T-helper 9 cell (primary cell): ENCODE results near the gene NISCH.
"Not testable (repeated sequence)": the region's sequence is repeated elsewhere in the genome, so short reads cannot be mapped to it uniquely, and the experiment has no call there.

Source experiments
- DNase-seq: peaks from one replicate; pipeline ENCODE4 v3.0.0-alpha.2; 2020

NISCH gene

DNA sequence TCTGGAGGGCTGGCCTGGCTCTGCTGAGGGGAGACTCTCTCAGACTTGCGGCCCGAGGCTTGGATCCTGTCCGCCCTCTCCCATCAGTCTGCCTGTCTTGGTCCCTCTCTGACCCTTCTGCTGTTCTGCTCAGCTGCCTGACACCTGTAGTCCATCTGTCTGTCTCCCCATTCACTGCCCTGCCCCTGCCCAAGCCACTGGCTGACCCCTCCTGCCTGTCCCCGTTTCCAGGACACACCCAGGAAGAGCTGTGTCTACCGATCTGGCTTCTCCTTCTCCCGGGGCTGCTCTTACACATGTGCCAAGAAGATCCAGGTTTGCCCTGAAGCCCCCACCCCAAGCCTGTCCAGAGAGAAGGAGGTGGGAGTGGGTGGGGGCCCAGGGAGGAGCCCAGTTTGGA, 59.8 kb downstream of the NISCH start:
- no peak for DNase-seq

DNA sequence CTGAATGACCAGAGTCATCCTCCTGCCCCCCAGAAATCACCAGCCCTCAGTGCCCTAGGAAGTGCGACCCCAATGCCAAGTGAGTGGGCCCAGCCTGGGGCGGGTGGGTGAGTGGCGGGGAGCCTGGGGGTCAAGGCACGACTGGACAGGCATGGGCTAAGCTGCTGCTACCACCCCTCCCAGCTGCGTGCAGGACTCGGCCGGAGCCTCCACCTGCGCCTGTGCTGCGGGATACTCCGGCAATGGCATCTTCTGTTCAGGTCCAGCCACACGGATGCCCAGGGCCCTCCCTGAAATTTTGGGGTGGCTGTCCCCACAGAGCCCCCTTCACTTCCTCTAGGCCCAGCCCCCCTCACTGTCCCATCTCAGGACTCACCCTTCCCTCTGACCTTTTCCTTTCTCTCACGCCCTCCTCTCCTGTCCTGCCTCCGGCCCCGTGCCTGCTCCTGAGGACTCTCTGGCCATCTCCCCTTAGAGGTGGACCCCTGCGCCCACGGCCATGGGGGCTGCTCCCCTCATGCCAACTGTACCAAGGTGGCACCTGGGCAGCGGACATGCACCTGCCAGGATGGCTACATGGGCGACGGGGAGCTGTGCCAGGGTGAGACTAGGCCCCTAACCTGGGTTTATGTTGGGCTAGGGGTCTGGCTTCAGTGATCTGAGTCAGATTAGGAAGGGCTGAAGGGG, 61.2 kb downstream of the NISCH start:
- DNase-seq: no peak

DNA sequence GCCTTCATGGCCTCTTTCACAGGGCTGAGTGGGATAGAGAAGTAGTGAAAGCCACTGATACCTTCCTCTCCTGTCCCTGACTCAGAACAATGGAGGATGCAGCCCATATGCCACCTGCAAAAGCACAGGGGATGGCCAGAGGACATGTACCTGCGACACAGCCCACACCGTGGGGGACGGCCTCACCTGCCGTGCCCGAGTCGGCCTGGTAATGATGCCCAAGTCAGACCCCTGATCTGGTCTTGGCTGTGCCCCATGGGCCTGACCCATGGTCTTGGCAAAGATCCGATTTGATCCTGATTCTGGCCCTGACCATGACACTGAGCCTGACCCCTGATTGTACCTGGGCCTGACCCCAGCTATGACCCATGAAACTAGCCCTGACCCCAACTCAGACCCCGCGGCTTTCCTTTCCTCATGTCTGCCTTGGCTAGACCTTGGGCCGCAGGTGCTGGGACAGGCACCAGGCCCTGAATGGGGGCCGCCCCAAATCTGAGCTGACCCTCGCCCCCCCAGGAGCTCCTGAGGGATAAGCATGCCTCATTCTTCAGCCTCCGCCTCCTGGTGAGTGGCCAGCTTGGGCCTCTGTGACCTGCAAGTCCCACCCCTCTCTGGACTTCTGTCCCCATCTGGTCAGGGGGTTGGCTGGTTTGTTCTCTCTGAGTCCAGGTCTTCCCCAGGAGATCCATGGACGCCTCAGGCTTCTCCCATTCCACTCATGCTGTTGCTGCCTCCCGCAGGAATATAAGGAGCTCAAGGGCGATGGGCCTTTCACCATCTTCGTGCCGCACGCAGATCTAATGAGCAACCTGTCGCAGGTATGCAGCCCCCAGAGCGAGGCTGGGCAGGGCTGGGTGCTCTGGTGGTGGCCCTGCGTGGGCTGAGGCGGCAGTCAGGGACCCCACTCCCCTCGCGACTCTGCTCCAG, 62.7 kb downstream of the NISCH start:
- DNase-seq: no peak

DNA sequence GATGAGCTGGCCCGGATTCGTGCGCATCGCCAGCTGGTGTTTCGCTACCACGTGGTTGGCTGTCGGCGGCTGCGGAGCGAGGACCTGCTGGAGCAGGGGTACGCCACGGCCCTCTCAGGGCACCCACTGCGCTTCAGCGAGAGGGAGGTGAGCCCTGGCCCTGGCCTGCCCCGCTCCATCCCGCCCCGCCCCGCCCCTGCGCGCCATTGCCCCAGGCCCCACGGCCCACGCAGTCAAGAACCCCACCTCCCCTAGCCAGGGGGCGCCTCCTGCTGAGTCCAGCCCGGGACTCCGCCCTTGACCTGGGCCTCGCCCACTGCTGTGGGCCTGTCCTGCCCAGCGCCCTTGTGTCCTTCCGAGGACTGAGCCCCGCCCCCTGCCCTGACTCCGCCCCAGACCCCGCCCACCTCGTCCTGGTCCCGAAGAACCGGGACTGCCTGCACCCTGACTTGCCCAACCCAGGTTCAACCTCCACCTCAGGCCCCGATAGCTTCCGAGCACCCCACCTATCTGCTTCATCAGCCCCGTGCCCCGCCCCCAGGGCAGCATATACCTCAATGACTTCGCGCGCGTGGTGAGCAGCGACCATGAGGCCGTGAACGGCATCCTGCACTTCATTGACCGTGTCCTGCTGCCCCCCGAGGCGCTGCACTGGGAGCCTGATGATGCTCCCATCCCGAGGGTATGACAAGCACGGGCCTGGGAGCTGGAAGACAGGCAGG, 63.5 kb downstream of the NISCH start:
- no peak for DNase-seq

DNA sequence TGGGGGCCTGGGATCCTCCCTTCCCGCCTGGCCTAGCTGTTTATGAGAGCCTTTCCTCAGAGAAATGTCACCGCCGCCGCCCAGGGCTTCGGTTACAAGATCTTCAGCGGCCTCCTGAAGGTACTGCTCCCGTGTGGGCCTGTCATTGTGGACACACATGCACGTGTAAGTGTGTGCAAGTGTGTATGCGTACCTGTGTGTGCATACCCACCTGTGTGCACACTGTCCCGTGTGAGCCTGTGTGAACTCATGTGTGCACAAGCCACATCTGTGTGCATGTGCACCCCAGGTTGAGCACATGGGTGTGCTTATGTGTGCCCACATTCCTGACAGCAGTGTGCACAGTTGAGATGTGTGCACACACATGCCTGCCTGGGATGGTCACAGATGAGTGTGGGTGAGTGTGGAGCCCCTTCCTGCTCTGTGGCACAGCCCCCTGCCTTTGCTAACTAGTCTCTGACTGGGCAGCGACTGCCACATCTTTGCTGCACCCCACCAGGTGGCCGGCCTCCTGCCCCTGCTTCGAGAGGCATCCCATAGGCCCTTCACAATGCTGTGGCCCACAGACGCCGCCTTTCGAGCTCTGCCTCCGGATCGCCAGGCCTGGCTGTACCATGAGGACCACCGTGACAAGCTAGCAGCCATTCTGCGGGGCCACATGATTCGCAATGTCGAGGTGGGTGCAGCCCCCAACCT, 64.2 kb downstream of the NISCH start:
- DNase-seq: no peak

DNA sequence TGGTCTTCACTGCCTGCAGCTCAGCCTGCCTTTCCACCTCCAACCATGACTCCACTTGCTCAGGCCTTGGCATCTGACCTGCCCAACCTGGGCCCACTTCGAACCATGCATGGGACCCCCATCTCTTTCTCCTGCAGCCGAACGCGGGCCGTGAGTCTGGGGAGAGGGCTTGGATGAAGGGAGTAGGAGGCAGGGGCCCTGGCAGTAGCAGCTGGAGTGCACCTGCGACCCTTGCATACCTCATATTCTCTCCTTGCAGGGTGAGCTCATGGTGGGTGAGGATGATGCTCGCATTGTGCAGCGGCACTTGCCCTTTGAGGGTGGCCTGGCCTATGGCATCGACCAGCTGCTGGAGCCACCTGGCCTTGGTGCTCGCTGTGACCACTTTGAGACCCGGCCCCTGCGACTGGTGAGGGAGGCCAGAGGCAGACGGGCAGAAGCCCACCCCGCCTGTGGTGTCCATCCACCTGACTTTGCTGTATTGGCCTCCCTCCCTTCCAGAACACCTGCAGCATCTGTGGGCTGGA, 64.8 kb downstream of the NISCH start:
- no peak for DNase-seq

DNA sequence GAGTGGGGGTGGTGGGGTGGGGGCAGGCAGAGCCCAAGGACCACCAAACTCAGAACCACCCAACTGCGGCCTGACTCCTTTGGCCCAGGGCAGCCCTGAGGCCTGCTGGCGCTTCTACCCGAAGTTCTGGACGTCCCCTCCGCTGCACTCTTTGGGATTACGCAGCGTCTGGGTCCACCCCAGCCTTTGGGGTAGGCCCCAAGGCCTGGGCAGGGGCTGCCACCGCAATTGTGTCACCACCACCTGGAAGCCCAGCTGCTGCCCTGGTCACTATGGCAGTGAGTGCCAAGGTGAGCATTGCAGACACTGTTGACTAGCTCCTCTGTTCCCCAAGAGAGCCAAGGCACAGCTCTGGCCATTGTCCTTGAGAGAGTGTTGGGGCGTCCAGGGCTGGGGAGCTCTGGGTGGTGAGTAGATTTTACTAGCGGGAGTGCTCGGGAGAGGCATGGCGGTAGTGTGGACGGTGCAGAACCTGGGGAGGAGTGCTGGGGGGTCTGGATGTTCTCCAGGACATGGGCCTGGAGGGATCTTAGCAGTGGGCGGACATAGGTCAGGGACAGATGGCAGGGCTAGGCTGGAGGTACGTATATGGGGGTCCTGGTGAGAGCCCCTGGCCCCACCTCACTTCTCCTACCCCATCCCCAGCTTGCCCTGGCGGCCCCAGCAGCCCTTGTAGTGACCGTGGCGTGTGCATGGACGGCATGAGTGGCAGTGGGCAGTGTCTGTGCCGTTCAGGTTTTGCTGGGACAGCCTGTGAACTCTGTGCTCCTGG, 65.5 kb downstream of the NISCH start:
- no peak for DNase-seq

DNA sequence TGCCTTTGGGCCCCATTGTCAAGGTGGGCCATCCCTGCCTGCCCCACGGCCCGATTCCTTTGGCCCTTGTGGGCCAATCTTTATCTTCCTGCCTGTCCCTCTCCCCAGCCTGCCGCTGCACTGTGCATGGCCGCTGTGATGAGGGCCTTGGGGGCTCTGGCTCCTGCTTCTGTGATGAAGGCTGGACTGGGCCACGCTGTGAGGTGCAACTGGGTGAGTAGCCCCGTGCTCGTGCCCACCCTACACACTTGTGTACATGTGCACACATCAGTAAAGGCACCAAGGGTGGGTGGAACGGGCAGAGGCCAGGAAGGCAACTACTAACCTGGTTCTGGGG, 66.1 kb downstream of the NISCH start:
- DNase-seq: no peak

DNA sequence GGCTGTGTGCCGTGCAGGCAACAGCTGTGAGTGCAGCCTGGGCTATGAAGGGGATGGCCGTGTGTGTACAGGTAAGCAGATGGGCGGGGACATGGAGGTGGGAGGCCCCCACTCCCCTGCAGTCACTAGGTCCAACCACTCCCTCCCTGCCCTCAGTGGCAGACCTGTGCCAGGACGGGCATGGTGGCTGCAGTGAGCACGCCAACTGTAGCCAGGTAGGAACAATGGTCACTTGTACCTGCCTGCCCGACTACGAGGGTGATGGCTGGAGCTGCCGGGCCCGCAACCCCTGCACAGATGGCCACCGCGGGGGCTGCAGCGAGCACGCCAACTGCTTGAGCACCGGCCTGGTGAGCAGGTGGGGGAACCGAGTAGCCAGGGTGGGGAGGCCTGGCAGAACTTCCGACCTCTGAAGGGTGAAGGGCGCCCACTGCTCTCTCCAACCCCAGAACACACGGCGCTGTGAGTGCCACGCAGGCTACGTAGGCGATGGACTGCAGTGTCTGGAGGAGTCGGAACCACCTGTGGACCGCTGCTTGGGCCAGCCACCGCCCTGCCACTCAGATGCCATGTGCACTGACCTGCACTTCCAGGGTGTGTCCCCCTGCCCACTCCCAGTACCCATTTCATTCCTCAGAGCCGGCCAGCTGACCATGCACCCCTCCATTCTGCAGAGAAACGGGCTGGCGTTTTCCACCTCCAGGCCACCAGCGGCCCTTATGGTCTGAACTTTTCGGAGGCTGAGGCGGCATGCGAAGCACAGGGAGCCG, 66.7 kb downstream of the NISCH start:
- no peak for DNase-seq

DNA sequence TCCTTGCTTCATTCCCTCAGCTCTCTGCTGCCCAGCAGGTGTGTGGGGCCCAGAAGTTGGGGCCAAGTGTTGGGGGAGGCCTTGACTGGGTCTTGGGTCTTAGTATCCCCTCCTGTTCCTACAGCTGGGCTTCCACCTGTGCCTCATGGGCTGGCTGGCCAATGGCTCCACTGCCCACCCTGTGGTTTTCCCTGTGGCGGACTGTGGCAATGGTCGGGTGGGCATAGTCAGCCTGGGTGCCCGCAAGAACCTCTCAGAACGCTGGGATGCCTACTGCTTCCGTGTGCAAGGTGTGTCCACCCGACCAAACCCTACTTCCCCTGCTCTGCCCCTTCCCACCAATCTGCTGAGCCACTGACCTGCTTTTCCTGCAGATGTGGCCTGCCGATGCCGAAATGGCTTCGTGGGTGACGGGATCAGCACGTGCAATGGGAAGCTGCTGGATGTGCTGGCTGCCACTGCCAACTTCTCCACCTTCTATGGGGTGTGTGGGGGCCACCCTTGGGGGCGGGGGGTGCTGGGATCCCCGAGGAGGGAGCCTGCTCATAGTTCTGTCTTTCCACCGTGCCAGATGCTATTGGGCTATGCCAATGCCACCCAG, 67.3 kb downstream of the NISCH start:
- no peak for DNase-seq

DNA sequence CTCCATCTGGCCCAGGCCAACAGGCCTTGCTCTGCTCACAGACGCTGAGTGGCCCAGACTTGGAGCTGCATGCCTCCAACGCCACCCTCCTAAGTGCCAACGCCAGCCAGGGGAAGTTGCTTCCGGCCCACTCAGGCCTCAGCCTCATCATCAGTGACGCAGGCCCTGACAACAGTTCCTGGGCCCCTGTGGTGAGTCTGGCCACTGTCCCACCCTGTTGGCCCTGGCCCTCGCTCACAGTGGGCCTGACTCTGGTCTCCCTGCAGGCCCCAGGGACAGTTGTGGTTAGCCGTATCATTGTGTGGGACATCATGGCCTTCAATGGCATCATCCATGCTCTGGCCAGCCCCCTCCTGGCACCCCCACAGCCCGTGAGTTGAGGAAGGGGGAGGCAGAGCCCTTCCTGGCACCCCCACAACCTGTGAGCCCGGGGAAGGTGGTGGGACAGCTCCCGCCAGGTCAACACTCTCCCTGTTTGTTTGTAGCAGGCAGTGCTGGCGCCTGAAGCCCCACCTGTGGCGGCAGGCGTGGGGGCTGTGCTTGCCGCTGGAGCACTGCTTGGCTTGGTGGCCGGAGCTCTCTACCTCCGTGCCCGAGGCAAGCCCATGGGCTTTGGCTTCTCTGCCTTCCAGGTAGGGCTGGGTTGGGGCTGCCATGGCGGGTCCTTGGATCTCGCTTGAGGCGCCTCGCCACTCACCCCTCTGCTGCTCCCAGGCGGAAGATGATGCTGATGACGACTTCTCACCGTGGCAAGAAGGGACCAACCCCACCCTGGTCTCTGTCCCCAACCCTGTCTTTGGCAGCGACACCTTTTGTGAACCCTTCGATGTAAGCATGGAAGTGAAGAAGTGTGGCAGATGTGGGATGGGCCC, 68.2 kb downstream of the NISCH start:
- no peak for DNase-seq

DNA sequence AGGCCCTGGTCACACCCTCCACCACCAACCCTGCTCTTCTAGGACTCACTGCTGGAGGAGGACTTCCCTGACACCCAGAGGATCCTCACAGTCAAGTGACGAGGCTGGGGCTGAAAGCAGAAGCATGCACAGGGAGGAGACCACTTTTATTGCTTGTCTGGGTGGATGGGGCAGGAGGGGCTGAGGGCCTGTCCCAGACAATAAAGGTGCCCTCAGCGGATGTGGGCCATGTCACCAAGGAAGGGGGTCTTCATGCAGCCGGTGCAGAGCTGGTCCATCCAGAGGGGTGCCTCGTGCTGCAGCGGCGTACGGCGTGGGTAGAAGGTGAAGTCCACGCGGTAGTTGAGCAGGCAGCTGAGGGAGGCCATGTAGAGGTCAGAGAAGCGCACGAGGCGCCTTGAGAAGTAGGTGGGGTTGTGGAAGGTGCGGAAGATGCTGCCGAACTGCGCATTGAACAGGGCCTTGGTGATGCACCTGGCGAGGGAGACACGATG, 68.9 kb downstream of the NISCH start:
- no peak for DNase-seq

DNA sequence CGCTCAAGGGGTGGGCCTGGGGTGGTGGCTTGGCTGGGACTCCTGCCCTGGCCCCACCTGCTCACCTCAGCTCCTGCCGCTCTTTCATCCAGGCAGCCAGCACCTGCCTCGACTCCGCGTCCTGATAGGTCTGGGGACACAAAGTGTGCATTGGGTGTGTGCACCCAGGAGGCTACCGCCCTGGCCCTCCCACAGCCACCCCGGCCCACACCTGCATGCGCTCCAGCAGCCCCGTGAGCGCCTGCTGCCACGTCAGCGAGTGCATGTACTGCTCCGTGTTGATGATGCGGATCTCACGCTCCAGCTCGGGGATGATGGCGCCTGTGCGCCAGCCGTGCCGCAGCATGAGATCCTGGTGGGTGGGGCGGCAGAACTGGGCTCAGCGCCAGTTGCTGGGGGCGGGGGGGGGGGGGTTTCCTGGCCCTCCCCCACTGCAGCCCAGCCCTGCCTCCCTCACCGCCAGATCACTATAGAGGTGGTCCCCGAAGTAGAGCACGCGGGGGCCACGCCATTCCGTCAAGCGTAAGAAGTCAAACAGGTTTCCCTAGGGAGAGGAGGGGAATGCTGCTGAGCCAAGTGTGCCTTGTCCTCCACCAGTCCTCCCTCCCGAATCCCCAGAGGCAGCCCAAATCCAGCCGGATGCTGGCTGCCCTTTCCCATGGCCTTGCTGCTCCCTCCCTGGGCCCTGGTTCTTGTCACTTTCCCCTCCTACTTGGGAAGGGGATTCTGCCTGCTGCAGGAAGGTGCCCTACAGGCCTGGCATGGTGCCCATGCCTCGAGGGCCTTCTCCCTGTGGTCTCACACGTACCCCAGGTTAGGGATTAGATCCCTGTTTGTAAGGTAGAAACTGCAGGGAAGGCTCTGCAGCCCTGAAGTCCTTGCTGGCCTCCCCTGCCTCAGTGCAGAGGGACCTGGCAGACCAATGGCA, 69.6 kb downstream of the NISCH start:
- no peak for DNase-seq

DNA sequence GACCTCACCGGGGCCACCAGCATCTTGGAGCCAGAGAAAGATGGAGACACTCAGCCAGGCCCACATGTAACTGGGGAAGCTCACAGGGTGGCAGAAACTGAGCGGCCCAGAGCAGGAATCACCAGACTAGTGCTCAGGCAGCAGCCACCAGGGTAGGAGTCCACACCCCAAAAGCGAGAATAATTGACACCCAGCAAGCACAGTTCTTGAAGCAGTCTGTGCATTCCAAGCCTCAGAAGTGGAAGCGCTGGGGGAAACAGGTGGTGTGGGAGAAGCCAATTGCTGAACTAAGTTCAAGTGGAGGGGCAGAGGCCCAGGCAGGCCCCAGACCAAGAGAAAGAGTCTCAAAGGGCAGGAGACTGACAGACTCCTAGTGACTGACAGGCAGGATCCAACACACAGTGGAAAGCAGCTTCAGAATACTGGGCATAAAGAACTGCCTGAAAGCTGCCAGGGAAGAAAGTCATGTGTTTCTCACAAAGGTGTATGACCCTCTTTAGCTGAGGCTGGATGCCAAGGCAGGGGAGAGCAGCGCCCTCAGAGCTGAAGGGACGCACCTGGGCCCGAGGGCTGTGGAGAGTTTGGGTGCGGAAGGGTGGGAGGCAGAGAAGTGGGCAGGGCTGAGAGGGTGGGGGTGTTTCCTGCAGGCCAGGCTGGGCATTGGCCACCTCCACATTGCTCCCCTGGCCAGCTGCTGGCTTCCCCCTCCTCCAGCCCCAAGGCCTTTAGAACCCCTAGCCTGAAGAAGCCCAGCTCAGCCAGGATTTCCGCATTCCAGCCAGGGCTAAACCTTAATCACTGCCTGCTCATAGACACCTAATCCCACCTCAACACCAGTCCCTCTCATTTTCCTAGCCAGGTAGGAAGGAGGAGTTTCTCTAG, 70.5 kb downstream of the NISCH start:
- no peak for DNase-seq

DNA sequence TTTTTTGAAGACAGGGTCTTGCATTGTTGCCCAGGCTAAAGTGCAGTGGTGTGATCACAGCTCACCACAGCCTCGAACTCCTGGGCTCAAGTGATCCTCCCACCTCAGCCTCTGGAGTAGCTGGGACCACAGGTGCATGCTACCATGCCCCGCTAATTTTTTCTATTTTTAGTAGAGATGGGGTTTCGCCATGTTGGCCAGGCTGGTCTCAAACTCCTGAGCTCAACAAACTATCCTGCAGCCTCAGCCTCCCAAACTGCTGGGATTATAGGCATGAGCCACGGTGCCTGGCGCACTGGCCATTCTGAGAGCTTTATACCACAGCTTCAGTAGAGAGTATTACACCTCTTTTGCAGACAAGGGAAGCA, 71.3 kb downstream of the NISCH start:
- not testable (repeated sequence) for DNase-seq

DNA sequence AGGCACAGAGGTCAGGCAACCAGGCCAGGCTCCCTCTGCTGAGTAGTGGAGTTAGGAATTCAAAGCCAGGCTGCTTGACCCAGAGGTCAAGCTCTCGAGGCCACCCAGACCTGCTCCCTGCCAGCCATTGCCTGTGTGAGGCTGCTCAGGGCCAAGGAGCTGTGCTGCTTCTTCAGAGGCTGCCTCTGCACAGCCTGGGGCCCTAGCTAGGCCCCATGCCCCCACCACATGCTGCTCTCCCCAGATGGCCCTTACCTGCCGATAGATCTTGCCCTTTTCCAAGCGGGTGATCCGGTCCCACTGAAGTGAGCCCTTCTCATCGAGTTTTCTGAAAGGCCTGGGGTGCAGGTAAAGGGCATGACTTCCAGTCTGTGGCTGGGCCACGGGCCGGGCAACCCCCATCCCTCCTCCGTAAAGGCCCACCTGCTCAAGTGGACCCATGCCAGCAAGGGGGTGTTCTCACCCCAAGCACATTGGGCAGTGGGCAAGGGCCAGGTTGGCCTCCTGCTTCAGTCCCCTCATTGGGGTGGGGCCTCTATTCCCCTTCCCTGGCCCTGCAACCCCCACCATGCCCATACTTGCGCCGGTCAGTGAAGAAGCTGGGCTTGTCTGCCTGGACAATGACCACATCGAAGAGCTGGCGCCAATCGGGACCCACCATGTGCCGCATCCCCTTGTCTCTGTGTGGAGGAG, 71.8 kb downstream of the NISCH start:
- no peak for DNase-seq
